K562 (cell line): Measurements from ENCODE around the gene ROPN1L. TPM values are rescaled to one million over a fixed set of nuclear protein-coding genes. Genes with fewer than 3 reads are reported as not detected.

Experiments
- ADNP ChIP-seq: fragments of 200-800 bp; sonication (Bioruptor generic); IDR thresholded peaks from 2 replicates; pipeline ENCODE4 v1.6.1; 2016; ENCODE audit warnings: missing genetic modification characterization, missing compliant biosample characterization
- E2F1 ChIP-seq: sonication (generic); formaldehyde crosslinking; IDR thresholded peaks from 2 replicates; pipeline ENCODE4 v1.8.1; 2023; ENCODE audit warnings: mild to moderate bottlenecking, missing genetic modification reagents, moderate library complexity
- ETS1 ChIP-seq: conservative IDR thresholded peaks from 2 replicates; pipeline ENCODE4 v1.6.1; 2011; ENCODE audit warnings: low read depth, mild to moderate bottlenecking, low read length; ENCODE audit not compliant: control insufficient read depth
- FOXJ2 ChIP-seq: fragments of 200-800 bp; sonication (Bioruptor generic); IDR thresholded peaks from 2 replicates; pipeline ENCODE4 v1.6.1; 2016; ENCODE audit warnings: missing genetic modification characterization, missing compliant biosample characterization
- HOXB6 ChIP-seq: fragments of 250-450 bp; sonication (Bioruptor Pico); IDR thresholded peaks from 2 replicates; pipeline ENCODE4 v1.5.1; 2022; ENCODE audit warnings: mild to moderate bottlenecking, borderline replicate concordance
- KDM2B ChIP-seq: fragments of 250-450 bp; sonication (Bioruptor Pico); IDR thresholded peaks from 2 replicates; pipeline ENCODE4 v1.8.0; 2021; ENCODE audit warnings: mild to moderate bottlenecking, moderate library complexity
- PPARD ChIP-seq: fragments of 250-450 bp; sonication (Bioruptor Pico); IDR thresholded peaks from 2 replicates; pipeline ENCODE4 v1.8.0; 2022; ENCODE audit warnings: inconsistent platforms, mild to moderate bottlenecking, moderate library complexity
- RBM39 ChIP-seq: fragments of 200-400 bp; formaldehyde crosslinking; optimal IDR thresholded peaks from 2 replicates; pipeline ENCODE3; 2018; ENCODE audit warnings: low read depth, low read length
- SIX5 ChIP-seq, 2 experiments: IDR thresholded peaks; 2 replicates each; pipeline ENCODE4 v1.6.1; 2011; ENCODE audit warnings: low read length in 2 of 2, borderline replicate concordance in 1 of 2, low read depth in 1 of 2, mild to moderate bottlenecking in 1 of 2, moderate library complexity in 1 of 2; ENCODE audit not compliant: insufficient read depth in 1 of 2
- SUPT5H ChIP-seq: fragments of 450-650 bp; IDR thresholded peaks from 2 replicates; pipeline ENCODE4 v1.6.1; 2016
- TCF7 ChIP-seq: sonication (generic); IDR thresholded peaks from 2 replicates; pipeline ENCODE4 v1.6.1; 2016; ENCODE audit warnings: antibody characterized with exemption, borderline replicate concordance
- ZBTB2 ChIP-seq: fragments of 450-650 bp; IDR thresholded peaks from 2 replicates; pipeline ENCODE4 v1.6.1; 2016; ENCODE audit warnings: antibody characterized with exemption
- ZBTB40 ChIP-seq, 2 experiments: fragments of 450-650 bp in 1 of 2; sonication (generic) in 1 of 2; formaldehyde crosslinking in 1 of 2; IDR thresholded peaks; 2 replicates each; pipeline versions ENCODE4 v1.7.1 to v1.9.0; 2016 to 2022; ENCODE audit warnings: inconsistent platforms in 1 of 2, mild to moderate bottlenecking in 1 of 2, missing genetic modification reagents in 1 of 2
- polyA plus RNA-seq, 8 experiments: library from polyadenylated mRNA; depleted of rRNA in 4 of 8; stranded (reverse) in 5 of 8; unstranded in 3 of 8; fragments of >200 nt; fragmentation: Nextera tagmentation in 2 of 8; fragmentation: Illumina TruSeq in 1 of 8; extraction: Ambion mirVana in 2 of 8; extraction: Trizol in 1 of 8; gene quantifications; 2 replicates each; pipeline versions ENCODE4 v1.2.1 to v1.2.3, GENCODE V29; 2011 to 2014; ENCODE audit warnings: inconsistent platforms in 1 of 8, missing spikeins in 1 of 8
- total RNA-seq, 7 experiments: library from RNA; depleted of rRNA in 6 of 7; stranded (reverse); fragments of >200 nt in 6 of 7; fragmentation: Illumina TruSeq in 2 of 7; extraction: Trizol in 2 of 7; gene quantifications; 2 replicates each; pipeline versions ENCODE4 v1.2.1 to v1.2.3, GENCODE V29; 2011 to 2021; ENCODE audit warnings: low replicate concordance in 1 of 7

The ROPN1L gene
- total and polyA plus RNA-seq, 9 of the 15 experiments (the other 6 are each of a cell fraction or from before 2014, with no cell fraction given), result 0.04 to 0.85 (median 0.24) TPM; not detected in 3

GRCh38 chr5:10503997-10504793 is 62.5 kb downstream of the ROPN1L start (continued):
- TF ChIP-seq ZBTB40 (IDR thresholded peaks at IDR 0.05) (no peak), ZBTB40 (CRISPR knock-in tag; IDR thresholded peaks at IDR 0.05) (no peak), ZBTB2 (no peak), TCF7 (peak; percentile 58; the same call in 1 of the 2 replicates), ADNP (tag) (no peak), ETS1 (peak; percentile 31; the same call in 1 of the 2 replicates), KDM2B (CRISPR knock-in tag) (no peak), HOXB6 (CRISPR knock-in tag) (no peak), PPARD (CRISPR knock-in tag) (no peak), E2F1 (CRISPR knock-in tag) (no peak; the same call in 1 of the 2 replicates), SIX5 (IDR thresholded peaks at IDR 0.05; ENCODE audit: borderline replicate concordance in 1 of 2, insufficient read depth in 1 of 2, low read depth in 1 of 2, low read length in 2 of 2) (no peak), SUPT5H (no peak), FOXJ2 (peak; percentile 55; the same call in 1 of the 2 replicates), RBM39 (no peak)
